Endothelial cell of umbilical vein (primary cell): ENCODE data around the gene ENPEP. TPM values are rescaled to one million over a fixed set of nuclear protein-coding genes. Genes with fewer than 3 reads are reported as not detected.

Experiments
- BruUV-seq: library from RNA; stranded (reverse); fragments of 400-500 nt; replicated peaks from 2 replicates; lab custom pipeline; 2021; lab: Mats Ljungman, UMichigan
- CTCF ChIA-PET: fragments of 300-600, 350-600 bp; sonication (Branson Sonifier 250); formaldehyde crosslinking; loops from one replicate; lab custom pipeline; 2021; ENCODE audit warnings: antibody characterized with exemption, inconsistent platforms; lab: Charles Lee
- POLR2A ChIA-PET: fragments of 300-600, 350-600 bp; sonication (Branson Sonifier 250); formaldehyde crosslinking; loops from one replicate; lab custom pipeline; 2021; ENCODE audit warnings: antibody characterized with exemption, inconsistent platforms; lab: Charles Lee
- DNase-seq: peaks from one replicate; pipeline ENCODE4 v3.0.0-alpha.2; 2011; ENCODE audit warnings: low read depth, low spot score
- FAIRE-seq: peaks from 2 replicates; lab custom pipeline; 2011; peaks lifted over from hg19 to GRCh38; lab: Jason Lieb, UNC
- H2AFZ ChIP-seq: 2 replicates; pipeline ENCODE4 v1.6.0; 2012; ENCODE audit warnings: low read depth, low read length, control low read depth, inconsistent platforms
- H3K27ac ChIP-seq: 2 replicates; pipeline ENCODE4 v1.5.1; 2011; ENCODE audit warnings: low read depth, mild to moderate bottlenecking, control low read depth, low read length, moderate library complexity; ENCODE audit not compliant: insufficient read depth
- H3K27me3 ChIP-seq, 2 experiments: 2 replicates each; pipeline versions ENCODE4 v1.6.0 to v1.6.1; 2011; ENCODE audit warnings: low read length in 2 of 2, mixed read lengths in 1 of 2; ENCODE audit not compliant: control insufficient read depth in 2 of 2, insufficient read depth in 2 of 2
- H3K36me3 ChIP-seq, 2 experiments: 2 replicates in 1 of 2; 3 replicates in 1 of 2; pipeline ENCODE4 v1.5.1; 2011; ENCODE audit warnings: low read length in 2 of 2, mild to moderate bottlenecking in 1 of 2, moderate library complexity in 1 of 2; ENCODE audit not compliant: control insufficient read depth in 2 of 2, insufficient read depth in 2 of 2; ENCODE audit errors: extremely low read depth in 1 of 2
- H3K4me1 ChIP-seq: 3 replicates; pipeline ENCODE4 v1.5.1; 2011; ENCODE audit warnings: mild to moderate bottlenecking, low read length; ENCODE audit not compliant: control insufficient read depth, insufficient read depth; ENCODE audit errors: extremely low read depth
- H3K4me2 ChIP-seq: 2 replicates; pipeline ENCODE4 v1.6.1; 2011; ENCODE audit warnings: low read length, control low read depth, mixed read lengths; ENCODE audit not compliant: insufficient read depth
- H3K4me3 ChIP-seq, 3 experiments: fragments of 200-600 bp in 1 of 3; sonication (generic), shearing (Covaris generic) in 1 of 3; replicated peaks in 1 of 3; 2 replicates each; pipeline ENCODE4 v1.5.1; 2011 to 2016; ENCODE audit warnings: control low read depth in 3 of 3, low read length in 3 of 3, mild to moderate bottlenecking in 2 of 3, inconsistent platforms in 1 of 3, low read depth in 1 of 3, moderate library complexity in 1 of 3; ENCODE audit not compliant: insufficient read depth in 1 of 3
- H3K79me2 ChIP-seq: 2 replicates; pipeline ENCODE4 v1.6.0; 2012; ENCODE audit warnings: low read length, inconsistent platforms; ENCODE audit not compliant: control insufficient read depth, insufficient read depth
- H3K9ac ChIP-seq: replicated peaks from 2 replicates; pipeline ENCODE3; 2011; ENCODE audit warnings: low read length, control low read depth; ENCODE audit not compliant: insufficient read depth; ENCODE audit errors: extremely low read depth
- H3K9me1 ChIP-seq: replicated peaks from 3 replicates; pipeline ENCODE4 v1.6.0; 2011; ENCODE audit warnings: mild to moderate bottlenecking, low read length; ENCODE audit not compliant: control insufficient read depth, insufficient read depth; ENCODE audit errors: extremely low read depth
- H3K9me3 ChIP-seq: replicated peaks from 2 replicates; pipeline ENCODE4 v1.5.1; 2012; ENCODE audit warnings: low read length, inconsistent platforms; ENCODE audit not compliant: control insufficient read depth, insufficient read depth
- H4K20me1 ChIP-seq: replicated peaks from 2 replicates; pipeline ENCODE3; 2011; ENCODE audit warnings: mild to moderate bottlenecking, low read length; ENCODE audit not compliant: control insufficient read depth, insufficient read depth; ENCODE audit errors: extremely low read depth
- EZH2 ChIP-seq: IDR thresholded peaks from 2 replicates; pipeline ENCODE4 v1.6.1; 2012; ENCODE audit warnings: borderline replicate concordance, low read depth, mild to moderate bottlenecking, moderate library complexity, low read length, inconsistent platforms; ENCODE audit not compliant: severe bottlenecking
- FOS ChIP-seq: IDR thresholded peaks from 2 replicates; pipeline ENCODE4 v1.6.1; 2011; ENCODE audit warnings: mild to moderate bottlenecking, low read length, moderate library complexity, borderline replicate concordance; ENCODE audit not compliant: insufficient read depth
- GATA2 ChIP-seq: IDR thresholded peaks from 2 replicates; pipeline ENCODE4 v1.7.0; 2011; ENCODE audit warnings: low read depth, mild to moderate bottlenecking, moderate library complexity, mixed read lengths, low read length; ENCODE audit not compliant: insufficient read length, insufficient read depth
- JUN ChIP-seq: IDR thresholded peaks from 2 replicates; pipeline ENCODE4 v1.6.1; 2011; ENCODE audit warnings: borderline replicate concordance, low read depth; ENCODE audit not compliant: insufficient read length, insufficient read depth
- MYC ChIP-seq: IDR thresholded peaks from one replicate; pipeline ENCODE4 v1.6.1; 2011; ENCODE audit warnings: mild to moderate bottlenecking, low read depth, low read length
- POLR2A ChIP-seq: IDR thresholded peaks from 2 replicates; pipeline ENCODE4 v1.6.1; 2012; ENCODE audit warnings: low read depth, mild to moderate bottlenecking, control low read depth, low read length
- POLR2AphosphoS5 ChIP-seq: IDR thresholded peaks from 2 replicates; pipeline ENCODE4 v1.6.1; 2012; ENCODE audit warnings: low read depth, mild to moderate bottlenecking, control low read depth, low read length, moderate library complexity; ENCODE audit not compliant: insufficient read depth
- dilution Hi-C: fragments of 300-500 bp; cut with MboI; formaldehyde crosslinking; loops from one replicate; pipeline ENCODE4 v1.15.0; 2019; ENCODE audit warnings: low sequenced_read_pairs; ENCODE audit not compliant: extremely low pct_ligation_motif_present
- intact Hi-C: fragments of 100-400 bp; cut with micrococcal nuclease; formaldehyde crosslinking; loops from one replicate; pipeline ENCODE4 v1.10.0; 2022
- polyA plus RNA-seq, 4 experiments: library from polyadenylated mRNA; depleted of rRNA in 3 of 4; stranded (reverse) in 3 of 4; unstranded in 1 of 4; fragments of >200 nt; gene quantifications; 2 replicates each; pipeline versions ENCODE4 v1.2.1 to v1.2.3, GENCODE V29; 2011 to 2012; ENCODE audit warnings: missing spikeins in 1 of 4
- total RNA-seq: library from RNA; stranded (reverse); gene quantifications from 2 replicates; pipeline ENCODE4 v1.2.3, GENCODE V29; 2021
- TF ChIP-seq, protein P1 (sequence below): IDR thresholded peaks from 2 replicates; pipeline ENCODE4 v1.6.1; 2011; ENCODE audit not compliant: insufficient read depth, insufficient read length
- TF ChIP-seq, protein P2 (sequence below), 2 donors: IDR thresholded peaks; 1 replicate in 1 of 2; 2 replicates in 1 of 2; pipeline ENCODE4 v1.5.1; 2011; ENCODE audit warnings: low read length in 2 of 2, mild to moderate bottlenecking in 2 of 2, moderate library complexity in 2 of 2, control low read depth in 1 of 2, inconsistent platforms in 1 of 2, low read depth in 1 of 2; ENCODE audit not compliant: insufficient read depth in 1 of 2; ENCODE audit errors: extremely low read depth in 1 of 2

ENPEP gene
- total and polyA plus RNA-seq, 2 donors (not counting 3 experiments of a cell fraction or from before 2014, with no cell fraction given): not detected

DNA sequence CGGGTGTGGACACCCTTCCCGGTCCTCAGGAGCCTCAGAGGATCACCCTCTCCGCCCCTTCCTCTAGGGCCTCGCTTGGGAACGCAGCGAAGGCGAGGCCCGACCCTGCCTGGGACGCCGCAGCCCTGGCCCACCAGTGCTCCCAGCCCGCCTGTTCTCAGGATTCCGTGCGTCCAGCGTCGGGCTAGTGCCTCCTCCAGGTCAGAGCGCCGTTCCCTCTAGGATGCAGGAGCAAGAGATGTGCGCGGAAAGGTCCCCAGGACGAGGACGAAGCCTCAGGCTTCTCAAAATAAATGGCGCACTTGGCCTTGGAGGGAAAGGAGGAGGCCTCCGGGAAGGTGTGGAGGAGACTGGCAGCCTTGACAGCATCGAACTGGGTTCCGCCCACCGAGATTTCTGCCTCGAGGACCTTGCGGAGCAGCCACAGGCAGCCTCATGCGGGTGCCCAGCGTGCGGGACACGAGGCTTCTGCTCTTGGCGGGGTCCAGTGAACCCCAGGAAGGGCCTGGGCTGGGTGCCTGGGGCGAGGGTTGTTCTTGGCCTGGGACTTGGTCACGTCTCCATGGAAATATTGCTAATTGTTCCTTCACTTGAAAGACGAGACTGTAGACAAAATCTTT lies 111.8 kb downstream of the ENPEP start:
- ChIA-PET POLR2A (no interaction called here), CTCF (interaction anchor here (1.0 to 2.7 kb wide), 3 partner anchors 69 to 272 kb away, joined by 3 to 48 read pairs (median 3); no protein-coding TSS in a partner anchor)
- H3K9ac ChIP-seq: no peak overlapping the region
- no peaks in the 10 kb centered on the region for H3K36me3 ChIP-seq
- peaks cover 0 to 2% of the 10 kb centered on the region in 2 experiments for H3K27me3 ChIP-seq
- no peak overlapping the region for H3K27ac ChIP-seq
- H3K9me3 ChIP-seq: no peaks in the 10 kb centered on the region
- FAIRE-seq (no peak), DNase-seq (no peak)
- no peaks in the 10 kb centered on the region for H3K4me1 ChIP-seq
- no peaks in the 10 kb centered on the region for H4K20me1 ChIP-seq
- intact Hi-C loops (loop anchor here (2.0 kb wide), 2 partner anchors 47 to 587 kb away; no protein-coding TSS in a partner anchor), dilution Hi-C loops (no loop called here)
- H3K79me2 ChIP-seq: no peaks in the 10 kb centered on the region
- no peak for TF ChIP-seq JUN
- TF ChIP-seq GATA2: no peak
- TF ChIP-seq FOS: no peak
- no peak for TF ChIP-seq POLR2A
- TF ChIP-seq EZH2: no peak
- TF ChIP-seq, protein P1, sequence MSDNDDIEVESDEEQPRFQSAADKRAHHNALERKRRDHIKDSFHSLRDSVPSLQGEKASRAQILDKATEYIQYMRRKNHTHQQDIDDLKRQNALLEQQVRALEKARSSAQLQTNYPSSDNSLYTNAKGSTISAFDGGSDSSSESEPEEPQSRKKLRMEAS: no peak
- TF ChIP-seq POLR2AphosphoS5: no peak
- TF ChIP-seq, protein P2, sequence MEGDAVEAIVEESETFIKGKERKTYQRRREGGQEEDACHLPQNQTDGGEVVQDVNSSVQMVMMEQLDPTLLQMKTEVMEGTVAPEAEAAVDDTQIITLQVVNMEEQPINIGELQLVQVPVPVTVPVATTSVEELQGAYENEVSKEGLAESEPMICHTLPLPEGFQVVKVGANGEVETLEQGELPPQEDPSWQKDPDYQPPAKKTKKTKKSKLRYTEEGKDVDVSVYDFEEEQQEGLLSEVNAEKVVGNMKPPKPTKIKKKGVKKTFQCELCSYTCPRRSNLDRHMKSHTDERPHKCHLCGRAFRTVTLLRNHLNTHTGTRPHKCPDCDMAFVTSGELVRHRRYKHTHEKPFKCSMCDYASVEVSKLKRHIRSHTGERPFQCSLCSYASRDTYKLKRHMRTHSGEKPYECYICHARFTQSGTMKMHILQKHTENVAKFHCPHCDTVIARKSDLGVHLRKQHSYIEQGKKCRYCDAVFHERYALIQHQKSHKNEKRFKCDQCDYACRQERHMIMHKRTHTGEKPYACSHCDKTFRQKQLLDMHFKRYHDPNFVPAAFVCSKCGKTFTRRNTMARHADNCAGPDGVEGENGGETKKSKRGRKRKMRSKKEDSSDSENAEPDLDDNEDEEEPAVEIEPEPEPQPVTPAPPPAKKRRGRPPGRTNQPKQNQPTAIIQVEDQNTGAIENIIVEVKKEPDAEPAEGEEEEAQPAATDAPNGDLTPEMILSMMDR (IDR thresholded peaks at IDR 0.05; ENCODE audit: extremely low read depth in 1 of 2, insufficient read depth in 1 of 2, low read depth in 1 of 2, low read length in 2 of 2): no peak
- TF ChIP-seq MYC: no peak
- BruUV-seq: no TSS peak
- no peaks in the 10 kb centered on the region for H3K9me1 ChIP-seq
- no peak overlapping the region for H2AFZ ChIP-seq
- H3K4me2 ChIP-seq: no peak overlapping the region
- H3K4me3 ChIP-seq: no peak overlapping the region
